ENCODE results near the gene ENTPD8.
A peak's percentile ranks its signal among the peaks of the same experiment; 100 is the strongest.

ENTPD8 gene

GRCh38 chr9:137446851-137447471, 5.8 kb upstream of the ENTPD8 start:
- no peak for DNase-seq

DNA sequence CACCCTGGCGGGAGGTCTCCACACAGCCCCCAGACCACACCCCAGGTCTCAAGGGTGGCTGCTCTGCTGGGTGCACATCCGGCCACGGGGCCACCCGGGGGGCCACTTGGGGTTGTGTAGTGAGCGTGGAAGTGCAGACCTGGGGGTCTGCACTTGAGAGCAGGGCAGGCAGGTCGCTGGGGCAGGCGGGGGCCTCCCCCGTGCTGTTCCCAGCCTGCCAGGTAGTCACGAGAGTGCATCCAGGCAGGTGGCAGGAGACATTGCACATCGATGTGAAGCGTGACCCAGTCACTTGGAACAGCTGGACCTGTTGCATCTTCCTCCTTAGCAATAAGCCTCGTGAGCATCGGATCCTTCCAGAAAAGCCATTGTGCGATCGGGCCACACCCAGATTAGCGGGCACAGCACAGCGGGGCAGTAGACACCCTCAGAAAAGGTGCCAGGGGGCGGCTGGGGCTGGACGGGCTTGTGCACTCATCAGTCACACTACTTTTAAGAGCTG, 4.8 kb upstream of the ENTPD8 start:
- DNase-seq: peak; percentile 52

DNA sequence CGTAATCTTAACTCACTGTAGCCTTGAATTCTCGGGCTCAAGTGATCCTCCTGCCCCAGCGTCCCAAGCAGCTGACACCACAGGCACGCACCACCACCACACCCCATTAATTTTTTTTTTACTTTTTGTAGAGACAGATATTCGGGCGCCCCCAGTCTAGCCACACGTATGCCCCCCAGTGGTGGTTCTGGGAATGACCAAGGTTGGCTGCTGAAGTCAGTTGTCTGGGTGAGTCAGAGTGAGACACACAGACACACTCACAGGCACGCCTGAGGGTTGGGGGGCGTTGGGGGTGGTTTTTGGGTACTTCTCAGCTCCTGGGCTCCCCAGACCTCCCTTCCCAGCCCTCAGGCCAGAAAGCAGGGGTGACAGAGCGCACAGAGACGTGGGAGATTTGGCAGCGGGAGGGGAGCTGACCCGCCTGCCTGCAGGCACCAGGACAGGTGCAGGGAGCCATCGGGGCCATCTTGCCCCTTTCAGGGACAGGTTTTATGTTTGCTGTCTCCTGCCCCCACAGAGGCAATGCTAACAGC, 4.2 kb upstream of the ENTPD8 start:
- peak; percentile 82 for DNase-seq

GRCh38 chr9:137444106-137444790, 3.1 kb upstream of the ENTPD8 start:
- DNase-seq: no peak

DNA sequence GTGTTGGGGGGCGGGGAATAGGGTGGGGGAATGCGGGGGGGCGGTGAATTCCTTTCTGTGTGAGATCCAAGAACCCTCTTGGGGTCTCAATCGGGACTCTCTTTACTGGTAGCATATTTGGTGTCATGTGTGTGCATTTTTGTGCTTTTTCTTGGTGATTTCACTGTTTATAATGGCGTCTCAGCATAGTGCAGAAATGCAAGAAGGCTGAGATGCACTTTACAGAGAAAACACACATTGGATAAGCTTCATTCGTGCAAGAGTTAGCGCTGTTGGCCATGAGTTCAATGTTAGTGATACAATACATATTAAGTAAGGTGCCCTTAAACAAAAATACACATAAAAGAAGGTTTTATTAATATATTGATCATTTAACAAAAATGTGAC, 771 bp upstream of the ENTPD8 start:
- DNase-seq: no peak

GRCh38 chr9:137439158-137439714, 1.9 kb downstream of the ENTPD8 start:
- no peak for DNase-seq

DNA sequence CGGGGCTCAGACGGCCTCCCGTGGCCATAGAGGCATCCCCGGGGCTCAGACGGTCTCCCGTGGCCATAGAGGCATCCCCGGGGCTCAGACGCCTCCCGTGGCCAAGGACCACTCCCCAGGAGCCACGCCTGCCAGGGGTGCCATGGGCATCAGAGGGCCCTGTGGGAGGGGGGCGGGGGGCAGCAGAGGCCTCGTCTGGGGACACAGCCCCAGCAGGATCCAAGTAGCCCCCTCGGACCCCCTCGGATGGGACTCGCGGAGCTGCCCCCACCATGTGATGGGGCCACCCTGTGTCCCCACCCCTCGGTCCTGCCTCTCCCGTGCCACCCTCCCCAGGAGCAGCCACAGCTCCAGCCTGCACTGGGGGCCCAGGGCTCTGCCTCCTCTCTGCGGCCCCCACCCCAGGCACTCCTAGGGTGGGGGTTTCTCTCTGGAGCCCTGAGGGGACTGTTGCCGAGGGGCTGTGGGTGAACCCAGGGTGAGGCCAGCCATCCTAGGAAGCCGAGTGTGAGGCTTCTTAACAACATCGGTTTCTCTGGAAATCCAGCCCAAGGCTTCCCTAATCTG, 2.5 kb downstream of the ENTPD8 start:
- DNase-seq: no peak

DNA sequence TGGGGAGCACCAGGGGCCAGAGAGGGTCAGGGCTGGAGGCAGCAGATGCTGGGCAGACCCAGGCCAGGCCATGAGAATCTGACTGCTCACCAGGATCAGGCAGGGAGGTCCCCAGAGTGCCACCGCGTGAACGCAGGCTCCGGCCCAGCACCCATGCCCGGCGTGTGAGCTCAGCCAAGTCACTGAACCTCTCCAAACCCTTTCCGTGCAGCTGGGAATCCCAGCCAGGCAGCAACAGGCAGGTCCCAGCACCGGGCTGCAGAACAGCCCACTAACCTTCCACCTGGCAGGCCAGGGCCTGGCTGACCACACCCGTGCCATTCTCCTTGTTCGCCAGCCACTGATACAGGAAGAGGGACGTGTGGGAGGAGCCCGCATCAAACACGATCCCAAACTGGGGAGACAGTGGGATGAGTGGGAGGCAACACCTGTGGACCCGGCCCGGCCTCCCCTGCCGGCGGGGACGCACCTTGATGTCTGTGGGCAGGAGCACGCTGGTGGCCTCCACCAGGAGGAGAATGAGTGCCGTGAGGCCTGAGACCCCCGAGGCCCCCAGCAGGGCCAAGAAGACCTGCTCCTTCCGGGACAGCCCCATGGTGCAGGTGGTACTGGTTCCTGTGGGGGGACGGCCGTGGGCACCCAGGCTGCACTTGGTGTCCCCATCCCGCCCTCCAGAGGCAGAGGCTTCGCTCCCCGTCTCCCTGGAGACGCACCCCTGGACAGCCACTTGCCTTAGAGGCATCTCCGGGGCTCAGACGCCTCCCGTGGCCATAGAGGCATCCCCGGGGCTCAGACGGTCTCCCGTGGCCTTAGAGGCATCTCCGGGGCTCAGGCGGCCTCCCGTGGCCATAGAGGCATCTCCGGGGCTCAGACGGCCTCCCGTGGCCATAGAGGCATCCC, 3.2 kb downstream of the ENTPD8 start:
- no peak for DNase-seq

- DNase-seq: no peak
Observed at GRCh38 chr9:137436761-137437600, 4.2 kb downstream of the ENTPD8 start.

- DNase-seq: no peak
Observed at GRCh38 chr9:137435980-137436760, 5.0 kb downstream of the ENTPD8 start.

- DNase-seq: no peak
Observed at GRCh38 chr9:137435381-137435891, 5.7 kb downstream of the ENTPD8 start.

GRCh38 chr9:137434498-137435380, 6.4 kb downstream of the ENTPD8 start:
- no peak for DNase-seq

DNA sequence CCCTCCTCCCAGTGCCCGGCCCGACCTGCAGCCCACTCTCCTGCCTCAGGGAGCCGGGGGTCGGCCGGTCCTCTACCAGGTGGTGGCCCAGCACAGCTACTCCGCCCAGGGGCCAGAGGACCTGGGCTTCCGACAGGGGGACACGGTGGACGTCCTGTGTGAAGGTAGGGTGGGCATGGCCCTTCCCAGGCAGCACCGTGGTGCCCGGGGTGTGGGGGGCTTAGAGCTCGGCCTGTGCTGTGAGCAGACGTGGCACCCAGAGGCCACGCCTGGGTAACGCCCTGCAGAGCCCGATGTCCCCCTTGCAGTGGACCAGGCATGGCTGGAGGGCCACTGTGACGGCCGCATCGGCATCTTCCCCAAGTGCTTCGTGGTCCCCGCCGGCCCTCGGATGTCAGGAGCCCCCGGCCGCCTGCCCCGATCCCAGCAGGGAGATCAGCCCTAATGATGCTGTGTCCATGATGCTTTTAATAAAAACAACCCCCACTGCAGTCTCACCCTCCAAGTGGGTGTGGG, 7.2 kb downstream of the ENTPD8 start:
- no peak for DNase-seq

DNA sequence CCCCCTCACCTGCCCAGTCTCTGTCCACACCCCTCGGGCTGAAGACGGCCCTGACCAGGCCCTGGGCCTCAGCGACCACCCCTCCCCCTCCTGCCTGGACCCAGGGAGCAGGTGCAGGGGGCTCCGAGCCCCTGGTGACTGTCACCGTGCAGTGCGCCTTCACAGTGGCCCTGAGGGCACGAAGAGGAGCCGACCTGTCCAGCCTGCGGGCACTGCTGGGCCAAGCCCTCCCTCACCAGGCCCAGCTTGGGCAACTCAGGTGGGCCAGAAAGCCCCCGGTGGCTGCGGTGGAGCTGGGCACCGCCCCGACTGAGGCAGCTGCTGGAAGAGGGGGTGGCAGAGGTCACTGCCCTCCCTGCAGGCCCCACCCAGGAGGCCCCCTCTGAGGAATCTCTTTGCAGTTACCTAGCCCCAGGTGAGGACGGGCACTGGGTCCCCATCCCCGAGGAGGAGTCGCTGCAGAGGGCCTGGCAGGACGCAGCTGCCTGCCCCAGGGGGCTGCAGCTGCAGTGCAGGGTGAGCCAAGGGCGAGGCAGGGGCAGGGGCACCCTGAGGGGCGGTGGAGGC, 7.7 kb downstream of the ENTPD8 start:
- no peak for DNase-seq

DNA sequence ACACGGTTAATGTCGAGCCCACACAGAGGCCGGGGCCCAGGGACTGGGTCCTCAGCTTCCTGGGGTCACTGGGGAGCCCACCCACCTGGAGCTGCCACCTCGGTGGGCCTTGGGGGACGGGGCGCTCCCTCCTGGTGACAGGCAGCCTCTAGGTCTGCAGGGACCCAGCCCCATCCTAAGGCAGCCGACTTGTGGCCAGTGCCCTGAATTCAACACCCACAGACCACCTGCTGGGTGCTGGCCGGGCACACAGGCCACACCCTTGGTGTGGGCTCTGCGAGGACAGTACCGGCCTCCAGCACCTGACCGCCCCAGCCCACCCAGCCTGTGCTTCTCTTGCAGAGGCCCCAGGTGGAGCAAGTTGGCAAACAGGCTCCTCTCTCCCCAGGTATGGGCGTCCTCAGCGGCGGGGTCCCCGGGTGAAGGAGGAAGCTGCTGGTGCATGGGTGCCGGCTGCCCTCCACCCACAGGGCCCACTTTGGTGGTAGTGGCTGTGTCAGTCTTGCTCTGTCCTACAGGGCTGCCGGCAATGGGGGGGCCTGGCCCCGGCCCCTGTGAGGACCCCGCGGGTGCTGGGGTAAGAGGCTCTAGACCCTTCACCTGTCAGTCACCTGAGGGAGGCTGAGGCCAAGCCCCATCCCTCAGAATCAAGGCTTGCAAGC, 8.3 kb downstream of the ENTPD8 start:
- no peak for DNase-seq

DNA sequence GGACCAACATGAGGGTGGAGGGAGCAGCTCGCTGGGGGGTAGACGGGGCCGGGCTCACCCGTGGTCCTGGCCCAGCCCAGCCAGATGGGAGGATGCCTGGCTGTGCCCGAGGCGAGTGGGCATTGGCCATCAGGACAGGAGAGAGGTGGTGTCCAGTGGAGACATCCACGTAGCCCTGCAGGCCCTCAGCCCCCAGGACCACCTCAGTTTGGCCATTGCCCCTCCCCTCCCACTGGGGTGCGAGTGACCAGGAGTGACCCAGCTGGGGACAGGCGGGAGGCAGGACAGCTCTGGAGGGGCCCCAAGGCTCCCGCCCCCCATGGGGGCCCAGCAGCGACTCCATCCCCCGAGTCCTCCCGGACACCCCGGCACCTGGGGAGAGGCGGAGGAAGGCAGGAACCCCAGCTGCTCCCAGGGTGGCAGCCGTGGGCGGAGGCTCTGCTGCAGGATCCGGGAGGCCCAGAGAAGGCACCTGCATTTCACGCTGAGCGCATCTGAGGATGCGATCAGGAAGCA, 9.7 kb downstream of the ENTPD8 start:
- no peak for DNase-seq

DNA sequence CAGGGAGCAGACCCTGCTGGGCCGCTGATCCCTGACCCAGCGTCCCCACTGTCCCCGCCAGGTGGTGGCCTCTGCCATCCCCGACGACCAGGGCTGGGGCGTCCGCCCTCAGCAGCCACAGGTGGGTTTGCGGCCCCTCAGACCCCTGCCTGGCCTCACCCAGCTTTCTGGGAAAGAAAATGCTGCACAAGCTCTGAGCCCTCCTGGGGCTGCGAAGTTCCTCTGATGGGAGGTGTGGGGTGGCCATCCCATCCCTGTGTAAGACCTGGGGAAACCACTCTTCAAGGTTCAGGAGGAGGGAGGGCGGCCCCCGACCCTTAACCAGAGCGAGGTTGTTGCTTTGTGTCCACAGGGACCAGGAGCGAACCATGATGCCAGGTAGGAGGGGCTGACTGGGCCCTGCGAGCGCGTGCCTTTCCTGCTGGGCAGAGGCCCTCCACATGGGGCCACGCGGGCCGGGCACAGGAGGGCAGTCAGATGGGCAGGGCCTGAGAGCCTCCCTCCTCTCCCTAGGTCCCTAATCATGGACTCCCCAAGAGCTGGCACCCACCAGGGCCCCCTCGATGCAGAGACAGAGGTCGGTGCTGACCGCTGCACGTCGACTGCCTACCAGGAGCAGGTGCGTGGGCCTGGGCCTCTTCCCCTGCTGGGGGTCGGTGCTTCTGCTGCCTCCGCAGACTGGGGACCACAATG, 10.3 kb downstream of the ENTPD8 start:
- DNase-seq: no peak
